Breast epithelium (tissue), 3 donors: ENCODE data around the gene COL25A1.

Source experiments
- POLR2A ChIP-seq: fragments of 450-650 bp; IDR thresholded peaks from one replicate; pipeline ENCODE4 v1.6.1; 2016; ENCODE audit warnings: antibody characterized with exemption, mild to moderate bottlenecking, moderate library complexity
- POLR2AphosphoS5 ChIP-seq, 3 donors: sonication (generic); formaldehyde crosslinking; IDR thresholded peaks; one replicate each; pipeline ENCODE4 v1.6.1; 2017; ENCODE audit warnings: antibody characterized with exemption in 3 of 3
- TF ChIP-seq, protein P1 (sequence below), 3 donors: fragments of 450-650 bp; IDR thresholded peaks; one replicate each; pipeline ENCODE4 v1.5.1; 2016 to 2017; ENCODE audit warnings: antibody characterized with exemption in 3 of 3, mild to moderate bottlenecking in 3 of 3, moderate library complexity in 3 of 3

DNA sequence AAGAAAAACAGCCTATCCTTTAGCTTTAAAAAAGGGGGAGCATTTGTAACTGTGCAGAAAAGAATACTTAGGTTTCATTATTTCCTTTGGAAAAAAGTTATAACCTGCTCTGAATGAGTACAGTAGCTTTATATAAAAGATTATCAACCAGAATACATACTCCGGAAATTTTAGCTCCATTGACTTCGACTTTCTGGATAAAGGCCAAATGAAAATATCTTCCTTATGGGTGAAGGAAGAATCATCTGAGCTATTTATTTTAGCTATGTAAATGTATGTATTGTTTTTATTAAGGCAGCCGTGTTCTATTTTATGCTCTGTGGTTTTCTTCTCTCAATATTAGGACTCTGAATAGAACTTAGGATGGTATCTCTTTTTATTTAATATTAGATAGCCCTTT lies 470.6 kb downstream of the COL25A1 start:
- TF ChIP-seq, protein P1, sequence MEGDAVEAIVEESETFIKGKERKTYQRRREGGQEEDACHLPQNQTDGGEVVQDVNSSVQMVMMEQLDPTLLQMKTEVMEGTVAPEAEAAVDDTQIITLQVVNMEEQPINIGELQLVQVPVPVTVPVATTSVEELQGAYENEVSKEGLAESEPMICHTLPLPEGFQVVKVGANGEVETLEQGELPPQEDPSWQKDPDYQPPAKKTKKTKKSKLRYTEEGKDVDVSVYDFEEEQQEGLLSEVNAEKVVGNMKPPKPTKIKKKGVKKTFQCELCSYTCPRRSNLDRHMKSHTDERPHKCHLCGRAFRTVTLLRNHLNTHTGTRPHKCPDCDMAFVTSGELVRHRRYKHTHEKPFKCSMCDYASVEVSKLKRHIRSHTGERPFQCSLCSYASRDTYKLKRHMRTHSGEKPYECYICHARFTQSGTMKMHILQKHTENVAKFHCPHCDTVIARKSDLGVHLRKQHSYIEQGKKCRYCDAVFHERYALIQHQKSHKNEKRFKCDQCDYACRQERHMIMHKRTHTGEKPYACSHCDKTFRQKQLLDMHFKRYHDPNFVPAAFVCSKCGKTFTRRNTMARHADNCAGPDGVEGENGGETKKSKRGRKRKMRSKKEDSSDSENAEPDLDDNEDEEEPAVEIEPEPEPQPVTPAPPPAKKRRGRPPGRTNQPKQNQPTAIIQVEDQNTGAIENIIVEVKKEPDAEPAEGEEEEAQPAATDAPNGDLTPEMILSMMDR (IDR thresholded peaks at IDR 0.05): no peak
- TF ChIP-seq POLR2A (no peak), POLR2AphosphoS5 (IDR thresholded peaks at IDR 0.05) (no peak)
